RWPE2 (cell line): ENCODE measurements around the gene MSH3.

ENCODE experiments used
- ATAC-seq: fragments of 200-7000 bp; cut with Tn5 transposase; 3 replicates; pipeline ENCODE4 v1.9.1; 2021; ENCODE audit warnings: low read depth
- DNase-seq: peaks from one replicate; pipeline ENCODE4 v3.0.0-alpha.2; 2020; ENCODE audit warnings: low spot score
- H3K27ac ChIP-seq: fragments of 450-650 bp; 2 replicates; pipeline ENCODE4 v1.5.1; 2017; ENCODE audit warnings: mild to moderate bottlenecking; ENCODE audit not compliant: poor library complexity, severe bottlenecking
- H3K27me3 ChIP-seq: fragments of 250-450 bp; sonication (Bioruptor Pico); 2 replicates; pipeline ENCODE4 v1.5.1; 2021; ENCODE audit warnings: mild to moderate bottlenecking, moderate library complexity; ENCODE audit not compliant: insufficient read depth, poor library complexity, severe bottlenecking
- H3K36me3 ChIP-seq: fragments of 250-450 bp; sonication (Bioruptor Pico); 2 replicates; pipeline ENCODE4 v1.5.1; 2020; ENCODE audit warnings: low read depth, mild to moderate bottlenecking, moderate library complexity
- H3K4me1 ChIP-seq: fragments of 250-450 bp; sonication (Bioruptor Pico); 2 replicates; pipeline ENCODE4 v1.5.1; 2021; ENCODE audit warnings: mild to moderate bottlenecking, moderate library complexity; ENCODE audit not compliant: insufficient read depth, poor library complexity, severe bottlenecking
- H3K4me3 ChIP-seq: fragments of 250-450 bp; sonication (Bioruptor Pico); 2 replicates; pipeline ENCODE4 v1.5.1; 2021; ENCODE audit warnings: mild to moderate bottlenecking, moderate library complexity; ENCODE audit not compliant: severe bottlenecking
- H3K9me3 ChIP-seq: fragments of 250-450 bp; sonication (Bioruptor Pico); 2 replicates; pipeline ENCODE4 v1.5.1; 2021; ENCODE audit warnings: mild to moderate bottlenecking, moderate library complexity; ENCODE audit not compliant: severe bottlenecking
- CTCF ChIP-seq: fragments of 450-650 bp; IDR thresholded peaks from one replicate; pipeline ENCODE4 v1.5.1; 2017; ENCODE audit warnings: mild to moderate bottlenecking, moderate library complexity; ENCODE audit not compliant: poor library complexity, severe bottlenecking

Gene MSH3

DNA sequence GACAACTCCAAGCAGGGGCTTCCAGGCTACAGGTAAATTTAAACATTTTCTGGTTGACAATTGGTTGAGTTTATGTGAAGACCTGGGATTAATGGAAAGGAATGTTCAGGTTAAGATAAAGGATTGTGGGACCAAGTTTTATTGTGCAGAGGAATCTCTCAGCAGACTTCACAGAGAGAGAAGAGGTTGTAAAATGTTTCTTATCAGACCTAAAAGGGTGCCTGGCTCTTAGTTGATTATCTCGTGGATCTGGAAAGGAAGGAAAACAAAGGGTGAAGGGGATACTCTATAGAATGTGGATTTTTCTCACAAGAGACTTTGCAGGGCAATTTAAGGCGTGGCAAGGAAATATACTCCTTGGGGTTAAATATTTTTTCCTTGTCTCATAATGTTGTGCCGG, 209.3 kb downstream of the MSH3 start:
- H3K36me3 ChIP-seq = no peaks in the 10 kb centered on the region; the same call in 1 of the 2 replicates
- H3K9me3 ChIP-seq = no peaks in the 10 kb centered on the region
- no peak for ATAC-seq
- no peak for TF ChIP-seq CTCF
- H3K4me3 ChIP-seq = no peak overlapping the region
- no peak overlapping the region for H3K27ac ChIP-seq
- no peaks in the 10 kb centered on the region for H3K27me3 ChIP-seq
- no peak for DNase-seq
- H3K4me1 ChIP-seq = no peaks in the 10 kb centered on the region

GRCh38 chr5:80864109-80864508, 209.7 kb downstream of the MSH3 start:
- DNase-seq = no peak
- Histone ChIP-seq H3K4me1 (no peaks in the 10 kb centered on the region), H3K36me3 (no peaks in the 10 kb centered on the region; the same call in 1 of the 2 replicates), H3K9me3 (no peaks in the 10 kb centered on the region), H3K4me3 (no peak overlapping the region), H3K27me3 (no peaks in the 10 kb centered on the region), H3K27ac (no peak overlapping the region)
- ATAC-seq = no peak
- no peak for TF ChIP-seq CTCF

DNA sequence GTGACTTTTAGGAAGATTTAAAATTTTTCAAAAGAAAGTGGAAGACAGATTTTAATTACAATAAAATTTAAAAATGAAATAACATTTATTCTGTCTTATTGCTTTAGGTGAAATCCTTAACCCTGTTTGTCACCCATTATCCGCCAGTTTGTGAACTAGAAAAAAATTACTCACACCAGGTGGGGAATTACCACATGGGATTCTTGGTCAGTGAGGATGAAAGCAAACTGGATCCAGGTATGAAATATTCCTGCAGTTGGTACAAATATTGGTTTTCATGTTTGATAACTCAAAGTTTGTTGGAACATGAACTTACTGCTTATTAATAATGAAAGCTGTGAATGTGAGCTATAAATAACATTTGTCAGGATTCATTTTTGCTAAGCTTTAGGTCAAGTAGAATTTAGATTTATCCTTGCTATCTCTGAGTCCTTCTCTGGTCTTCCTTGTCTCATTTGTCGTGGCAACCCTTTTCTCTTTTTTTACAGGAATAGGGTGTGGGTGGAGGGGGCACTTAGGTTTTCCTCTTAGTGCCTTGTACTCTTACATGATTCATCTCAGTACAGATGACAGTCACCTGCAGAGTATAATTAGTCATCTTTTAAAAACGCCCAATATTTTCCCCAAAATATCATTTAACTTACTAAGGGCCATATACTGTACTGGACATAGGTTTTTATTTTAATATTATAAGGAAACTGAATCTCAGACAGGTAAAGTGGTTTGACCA, 210.4 kb downstream of the MSH3 start:
- Histone ChIP-seq H3K27me3 (no peaks in the 10 kb centered on the region), H3K9me3 (no peaks in the 10 kb centered on the region), H3K27ac (no peak overlapping the region), H3K4me1 (no peaks in the 10 kb centered on the region), H3K4me3 (no peak overlapping the region), H3K36me3 (no peaks in the 10 kb centered on the region; the same call in 1 of the 2 replicates)
- TF ChIP-seq CTCF = no peak
- DNase-seq = no peak
- no peak for ATAC-seq

GRCh38 chr5:80865551-80865950, 211.1 kb downstream of the MSH3 start:
- Histone ChIP-seq H3K4me3 (no peak overlapping the region), H3K27ac (no peak overlapping the region), H3K9me3 (no peaks in the 10 kb centered on the region), H3K4me1 (no peaks in the 10 kb centered on the region), H3K27me3 (no peaks in the 10 kb centered on the region), H3K36me3 (no peaks in the 10 kb centered on the region; the same call in 1 of the 2 replicates)
- no peak for ATAC-seq
- no peak for TF ChIP-seq CTCF
- DNase-seq = no peak

DNA sequence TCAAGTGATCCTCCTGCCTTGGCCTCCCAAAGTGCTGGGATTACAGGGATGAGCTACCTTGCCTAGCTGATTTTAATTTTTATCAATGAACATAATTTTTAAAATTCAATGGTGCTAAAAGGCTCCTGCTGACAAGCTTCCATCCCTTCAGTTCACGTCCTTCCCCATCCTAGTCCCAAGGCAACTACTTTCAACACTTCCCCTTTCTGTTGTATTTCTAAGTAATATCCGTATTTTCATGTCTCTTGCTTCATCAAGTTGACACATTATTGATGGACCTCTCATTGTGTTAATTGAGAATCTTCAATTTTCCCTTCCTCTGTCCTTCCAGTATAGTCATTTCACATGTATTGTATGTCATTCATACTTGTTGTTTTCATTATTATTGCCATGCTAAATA, 211.9 kb downstream of the MSH3 start:
- Histone ChIP-seq H3K4me1 (peaks cover under 1% of the 10 kb centered on the region), H3K4me3 (no peak overlapping the region), H3K27ac (no peak overlapping the region), H3K36me3 (no peaks in the 10 kb centered on the region; the same call in 1 of the 2 replicates), H3K27me3 (no peaks in the 10 kb centered on the region), H3K9me3 (no peaks in the 10 kb centered on the region)
- DNase-seq (no peak), ATAC-seq (no peak)
- no peak for TF ChIP-seq CTCF
